WTC11 (cell line): ENCODE results near the gene NFATC1. TPM values are rescaled to one million over a fixed set of nuclear protein-coding genes. Genes with fewer than 3 reads are reported as not detected.
A peak's percentile ranks its signal among the peaks of the same experiment; 100 is the strongest.

ENCODE experiments used
- ATAC-seq: fragments of 200-7000 bp; cut with Tn5 transposase; 2 replicates; pipeline ENCODE4 v1.10.0; 2021; ENCODE audit warnings: mild to moderate bottlenecking, moderate library complexity
- CTCF ChIA-PET: fragments of 300-600 bp; sonication (Branson Sonifier 250); formaldehyde crosslinking; loops from one replicate; lab custom pipeline; 2021; ENCODE audit warnings: antibody characterized with exemption; lab: Charles Lee
- POLR2A ChIA-PET: fragments of 350-600 bp; sonication (Branson Sonifier 250); formaldehyde crosslinking; loops from one replicate; lab custom pipeline; 2021; ENCODE audit warnings: antibody characterized with exemption; lab: Charles Lee
- DNase-seq: peaks from one replicate; pipeline ENCODE4 v3.0.0; 2021; ENCODE audit warnings: low spot score
- H3K27ac Mint-ChIP-seq: 2 replicates; pipeline ENCODE4 v1.8.0; 2021; ENCODE audit warnings: mixed read lengths
- H3K27me3 Mint-ChIP-seq: 2 replicates; pipeline ENCODE4 v1.8.0; 2021; ENCODE audit warnings: low read depth, mild to moderate bottlenecking, moderate library complexity, mixed read lengths
- H3K36me3 Mint-ChIP-seq: 2 replicates; pipeline ENCODE4 v1.8.0; 2021; ENCODE audit warnings: mixed read lengths
- H3K4me1 Mint-ChIP-seq: 2 replicates; pipeline ENCODE4 v1.8.0; 2022; ENCODE audit warnings: mixed read lengths
- H3K4me3 Mint-ChIP-seq: 2 replicates; pipeline ENCODE4 v1.8.0; 2021; ENCODE audit warnings: mild to moderate bottlenecking, moderate library complexity, mixed read lengths
- H3K9me3 Mint-ChIP-seq: 2 replicates; pipeline ENCODE4 v1.8.0; 2021; ENCODE audit warnings: mixed read lengths
- ATF1 ChIP-seq: sonication (generic); formaldehyde crosslinking; IDR thresholded peaks from 2 replicates; pipeline ENCODE4 v1.8.1; 2023; ENCODE audit warnings: mild to moderate bottlenecking, moderate library complexity, missing genetic modification reagents
- MYBL2 ChIP-seq: sonication (generic); formaldehyde crosslinking; IDR thresholded peaks from 2 replicates; pipeline ENCODE4 v1.8.1; 2023; ENCODE audit warnings: mild to moderate bottlenecking, moderate library complexity, missing genetic modification reagents
- NFE2L1 ChIP-seq: sonication (generic); formaldehyde crosslinking; IDR thresholded peaks from 2 replicates; pipeline ENCODE4 v1.8.1; 2023; ENCODE audit warnings: missing genetic modification reagents
- OVOL2 ChIP-seq: fragments of 250-450 bp; sonication (Bioruptor Pico); IDR thresholded peaks from 2 replicates; pipeline ENCODE4 v1.9.0; 2021; ENCODE audit warnings: mild to moderate bottlenecking, borderline replicate concordance
- SMAD4 ChIP-seq: sonication (generic); formaldehyde crosslinking; IDR thresholded peaks from 2 replicates; pipeline ENCODE4 v1.8.0; 2022; ENCODE audit warnings: mild to moderate bottlenecking, missing genetic modification reagents
- TCF7 ChIP-seq: sonication (generic); formaldehyde crosslinking; IDR thresholded peaks from 2 replicates; pipeline ENCODE4 v1.8.0; 2022; ENCODE audit warnings: mild to moderate bottlenecking, low read depth, missing genetic modification reagents, moderate library complexity
- TEAD4 ChIP-seq: sonication (generic); formaldehyde crosslinking; IDR thresholded peaks from 2 replicates; pipeline ENCODE4 v1.8.0; 2022; ENCODE audit warnings: mild to moderate bottlenecking, missing genetic modification reagents
- ZBTB21 ChIP-seq: sonication (generic); formaldehyde crosslinking; IDR thresholded peaks from 2 replicates; pipeline ENCODE4 v1.8.1; 2023; ENCODE audit warnings: mild to moderate bottlenecking, missing genetic modification reagents, borderline replicate concordance
- ZNF138 ChIP-seq: sonication (generic); formaldehyde crosslinking; conservative IDR thresholded peaks from 2 replicates; pipeline ENCODE4 v1.8.1; 2022; ENCODE audit warnings: mild to moderate bottlenecking, moderate library complexity, missing genetic modification reagents
- ZNF219 ChIP-seq: sonication (generic); formaldehyde crosslinking; IDR thresholded peaks from 2 replicates; pipeline ENCODE4 v1.8.0; 2023; ENCODE audit warnings: missing genetic modification reagents, mild to moderate bottlenecking, borderline replicate concordance
- total RNA-seq: library from RNA; stranded (reverse); gene quantifications from 3 replicates; pipeline ENCODE4 v1.2.3, GENCODE V29; 2021
- TF ChIP-seq, protein P1 (sequence below): fragments of 250-450 bp; sonication (Bioruptor Pico); conservative IDR thresholded peaks from 2 replicates; pipeline ENCODE4 v1.9.0; 2021; ENCODE audit warnings: mild to moderate bottlenecking
- TF ChIP-seq, protein P2 (sequence below): fragments of 250-450 bp; sonication (Bioruptor Pico); IDR thresholded peaks from 2 replicates; pipeline ENCODE4 v1.9.0; 2021; ENCODE audit warnings: moderate library complexity, mild to moderate bottlenecking, inconsistent platforms, borderline replicate concordance
- TF ChIP-seq, protein P3 (sequence below): sonication (generic); formaldehyde crosslinking; IDR thresholded peaks from 2 replicates; pipeline ENCODE4 v1.8.0; 2022; ENCODE audit warnings: mild to moderate bottlenecking, missing genetic modification reagents
- TF ChIP-seq, protein P4 (sequence below): sonication (generic); formaldehyde crosslinking; IDR thresholded peaks from 2 replicates; pipeline ENCODE4 v1.8.1; 2022; ENCODE audit warnings: low read depth, mild to moderate bottlenecking, moderate library complexity, missing genetic modification reagents, borderline replicate concordance
- TF ChIP-seq, protein P5 (sequence below): sonication (generic); formaldehyde crosslinking; IDR thresholded peaks from 2 replicates; pipeline ENCODE4 v1.8.0; 2022; ENCODE audit warnings: mild to moderate bottlenecking, missing genetic modification reagents
- TF ChIP-seq, protein P6 (sequence below): sonication (generic); formaldehyde crosslinking; IDR thresholded peaks from 2 replicates; pipeline ENCODE4 v1.8.0; 2023; ENCODE audit warnings: mild to moderate bottlenecking, missing genetic modification reagents
- TF ChIP-seq, protein P7 (sequence below): sonication (generic); formaldehyde crosslinking; IDR thresholded peaks from 2 replicates; pipeline ENCODE4 v1.8.1; 2023; ENCODE audit warnings: mild to moderate bottlenecking, missing genetic modification reagents

NFATC1 gene
- total RNA-seq, 1 experiment from 2014 or later = 20.2 TPM

DNA sequence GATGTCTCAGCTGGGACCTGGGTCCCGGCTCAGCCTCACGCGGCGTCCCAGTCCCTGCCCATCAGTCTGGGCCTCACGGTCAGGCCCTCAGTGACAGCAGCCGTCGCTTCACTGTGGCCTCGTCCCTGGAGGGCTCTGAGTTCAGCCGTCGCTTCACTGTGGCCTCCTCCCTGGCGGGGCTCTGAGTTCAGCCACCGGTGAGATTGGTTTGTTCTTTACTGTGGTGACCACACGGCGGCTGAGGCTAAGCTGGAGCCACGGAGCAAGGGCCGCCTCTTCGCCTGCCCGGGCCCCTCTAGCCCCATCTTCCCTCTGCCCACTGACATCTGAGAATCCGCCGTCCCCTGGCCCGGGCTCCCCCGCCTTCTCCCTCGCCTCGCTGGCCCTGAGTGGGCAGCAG lies 51.2 kb downstream of the NFATC1 start:
- CTCF ChIA-PET = no interaction called here
- TF ChIP-seq MYBL2 = no peak
- TF ChIP-seq, protein P1, sequence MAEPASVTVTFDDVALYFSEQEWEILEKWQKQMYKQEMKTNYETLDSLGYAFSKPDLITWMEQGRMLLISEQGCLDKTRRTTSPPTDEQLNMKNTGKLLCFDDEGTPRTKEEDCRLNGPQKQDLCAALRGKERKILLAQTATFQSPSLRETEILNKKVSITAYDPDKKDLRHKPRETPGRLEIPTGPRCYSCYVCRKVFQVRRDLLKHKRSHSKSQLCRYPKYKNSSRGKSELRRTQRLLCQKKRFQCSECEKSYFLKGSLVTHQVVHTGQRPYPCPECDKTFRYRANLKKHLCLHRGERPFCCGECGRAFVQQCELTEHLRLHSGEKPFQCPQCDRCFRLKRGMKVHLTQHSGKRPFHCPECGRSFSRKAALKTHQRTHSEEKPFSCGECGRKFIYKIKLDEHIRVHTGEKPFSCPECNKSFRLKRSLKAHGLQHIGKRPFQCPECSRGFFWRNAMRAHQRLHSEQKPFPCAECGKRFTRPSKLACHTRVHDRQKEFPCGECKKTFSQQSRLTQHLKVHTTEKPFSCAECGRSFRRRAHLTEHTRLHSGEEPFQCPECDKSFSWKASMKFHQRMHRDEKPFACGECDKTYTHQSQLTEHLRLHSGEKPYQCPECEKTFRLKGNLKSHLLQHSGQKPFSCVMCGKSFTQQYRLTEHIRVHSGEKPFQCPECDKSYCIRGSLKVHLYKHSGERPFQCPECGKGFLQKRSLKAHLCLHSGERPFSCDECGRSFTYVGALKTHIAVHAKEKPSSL (CRISPR knock-in tag) = no peak
- no peak for TF ChIP-seq ZBTB21 (CRISPR knock-in tag)
- TF ChIP-seq, protein P2, sequence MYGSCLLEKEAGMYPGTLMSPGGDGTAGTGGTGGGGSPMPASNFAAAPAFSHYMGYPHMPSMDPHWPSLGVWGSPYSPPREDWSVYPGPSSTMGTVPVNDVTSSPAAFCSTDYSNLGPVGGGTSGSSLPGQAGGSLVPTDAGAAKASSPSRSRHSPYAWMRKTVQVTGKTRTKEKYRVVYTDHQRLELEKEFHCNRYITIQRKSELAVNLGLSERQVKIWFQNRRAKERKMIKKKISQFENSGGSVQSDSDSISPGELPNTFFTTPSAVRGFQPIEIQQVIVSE (CRISPR knock-in tag) = no peak
- TF ChIP-seq NFE2L1 (CRISPR knock-in tag) = no peak
- no peak for TF ChIP-seq SMAD4
- TF ChIP-seq, protein P3, sequence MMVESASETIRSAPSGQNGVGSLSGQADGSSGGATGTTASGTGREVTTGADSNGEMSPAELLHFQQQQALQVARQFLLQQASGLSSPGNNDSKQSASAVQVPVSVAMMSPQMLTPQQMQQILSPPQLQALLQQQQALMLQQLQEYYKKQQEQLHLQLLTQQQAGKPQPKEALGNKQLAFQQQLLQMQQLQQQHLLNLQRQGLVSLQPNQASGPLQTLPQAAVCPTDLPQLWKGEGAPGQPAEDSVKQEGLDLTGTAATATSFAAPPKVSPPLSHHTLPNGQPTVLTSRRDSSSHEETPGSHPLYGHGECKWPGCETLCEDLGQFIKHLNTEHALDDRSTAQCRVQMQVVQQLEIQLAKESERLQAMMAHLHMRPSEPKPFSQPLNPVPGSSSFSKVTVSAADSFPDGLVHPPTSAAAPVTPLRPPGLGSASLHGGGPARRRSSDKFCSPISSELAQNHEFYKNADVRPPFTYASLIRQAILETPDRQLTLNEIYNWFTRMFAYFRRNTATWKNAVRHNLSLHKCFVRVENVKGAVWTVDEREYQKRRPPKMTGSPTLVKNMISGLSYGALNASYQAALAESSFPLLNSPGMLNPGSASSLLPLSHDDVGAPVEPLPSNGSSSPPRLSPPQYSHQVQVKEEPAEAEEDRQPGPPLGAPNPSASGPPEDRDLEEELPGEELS = no peak
- TF ChIP-seq, protein P4, sequence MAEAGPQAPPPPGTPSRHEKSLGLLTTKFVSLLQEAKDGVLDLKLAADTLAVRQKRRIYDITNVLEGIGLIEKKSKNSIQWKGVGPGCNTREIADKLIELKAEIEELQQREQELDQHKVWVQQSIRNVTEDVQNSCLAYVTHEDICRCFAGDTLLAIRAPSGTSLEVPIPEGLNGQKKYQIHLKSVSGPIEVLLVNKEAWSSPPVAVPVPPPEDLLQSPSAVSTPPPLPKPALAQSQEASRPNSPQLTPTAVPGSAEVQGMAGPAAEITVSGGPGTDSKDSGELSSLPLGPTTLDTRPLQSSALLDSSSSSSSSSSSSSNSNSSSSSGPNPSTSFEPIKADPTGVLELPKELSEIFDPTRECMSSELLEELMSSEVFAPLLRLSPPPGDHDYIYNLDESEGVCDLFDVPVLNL (CRISPR knock-in tag) = no peak
- TF ChIP-seq, protein P5, sequence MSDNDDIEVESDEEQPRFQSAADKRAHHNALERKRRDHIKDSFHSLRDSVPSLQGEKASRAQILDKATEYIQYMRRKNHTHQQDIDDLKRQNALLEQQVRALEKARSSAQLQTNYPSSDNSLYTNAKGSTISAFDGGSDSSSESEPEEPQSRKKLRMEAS = no peak
- TF ChIP-seq, all 79 proteins: peak for 0
- no peaks in the 10 kb centered on the region for H3K9me3 Mint-ChIP-seq
- no peak for ATAC-seq
- no peak overlapping the region for H3K4me3 Mint-ChIP-seq
- POLR2A ChIA-PET = no interaction called here
- H3K27ac Mint-ChIP-seq = peak overlapping the region; percentile 78
- peaks cover 5% of the 10 kb centered on the region; the same call in 1 of the 2 replicates for H3K36me3 Mint-ChIP-seq
- H3K27me3 Mint-ChIP-seq = no peaks in the 10 kb centered on the region
- H3K4me1 Mint-ChIP-seq = peaks cover 12% of the 10 kb centered on the region
- DNase-seq = no peak

DNA sequence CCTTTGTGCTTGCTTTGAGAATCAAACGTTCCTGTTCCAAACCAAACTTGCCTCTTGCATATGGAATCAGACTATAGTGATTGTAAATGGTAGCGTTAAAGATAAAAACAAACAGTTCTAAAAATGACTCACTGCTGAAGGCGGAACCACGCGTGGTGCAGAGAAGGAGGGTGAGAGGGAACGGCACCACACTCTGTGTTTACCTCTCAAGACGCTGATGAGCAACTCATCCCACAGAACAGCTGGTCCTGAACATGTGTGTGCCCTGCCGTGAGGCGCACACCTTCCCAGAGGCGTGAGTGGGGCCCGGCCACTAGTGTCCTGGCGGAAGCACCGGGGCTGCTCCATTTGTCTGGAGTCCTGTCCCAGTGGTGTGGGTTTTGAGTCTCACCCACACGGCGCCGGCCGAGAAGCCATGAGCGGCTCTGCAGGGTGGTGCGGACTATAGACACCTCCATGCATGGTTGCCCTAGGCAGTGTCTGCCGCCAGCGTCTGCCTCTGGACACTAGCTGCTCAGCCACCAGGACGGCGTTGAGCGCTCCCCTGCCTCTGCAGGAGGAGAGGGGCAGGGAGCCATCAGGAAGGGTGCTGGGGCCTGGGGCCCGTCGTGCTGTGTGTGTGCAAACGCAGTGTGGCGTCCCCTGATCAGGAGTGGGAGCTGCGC lies 52.1 kb downstream of the NFATC1 start:
- H3K4me1 Mint-ChIP-seq = peaks cover 12% of the 10 kb centered on the region
- TF ChIP-seq, protein P6, sequence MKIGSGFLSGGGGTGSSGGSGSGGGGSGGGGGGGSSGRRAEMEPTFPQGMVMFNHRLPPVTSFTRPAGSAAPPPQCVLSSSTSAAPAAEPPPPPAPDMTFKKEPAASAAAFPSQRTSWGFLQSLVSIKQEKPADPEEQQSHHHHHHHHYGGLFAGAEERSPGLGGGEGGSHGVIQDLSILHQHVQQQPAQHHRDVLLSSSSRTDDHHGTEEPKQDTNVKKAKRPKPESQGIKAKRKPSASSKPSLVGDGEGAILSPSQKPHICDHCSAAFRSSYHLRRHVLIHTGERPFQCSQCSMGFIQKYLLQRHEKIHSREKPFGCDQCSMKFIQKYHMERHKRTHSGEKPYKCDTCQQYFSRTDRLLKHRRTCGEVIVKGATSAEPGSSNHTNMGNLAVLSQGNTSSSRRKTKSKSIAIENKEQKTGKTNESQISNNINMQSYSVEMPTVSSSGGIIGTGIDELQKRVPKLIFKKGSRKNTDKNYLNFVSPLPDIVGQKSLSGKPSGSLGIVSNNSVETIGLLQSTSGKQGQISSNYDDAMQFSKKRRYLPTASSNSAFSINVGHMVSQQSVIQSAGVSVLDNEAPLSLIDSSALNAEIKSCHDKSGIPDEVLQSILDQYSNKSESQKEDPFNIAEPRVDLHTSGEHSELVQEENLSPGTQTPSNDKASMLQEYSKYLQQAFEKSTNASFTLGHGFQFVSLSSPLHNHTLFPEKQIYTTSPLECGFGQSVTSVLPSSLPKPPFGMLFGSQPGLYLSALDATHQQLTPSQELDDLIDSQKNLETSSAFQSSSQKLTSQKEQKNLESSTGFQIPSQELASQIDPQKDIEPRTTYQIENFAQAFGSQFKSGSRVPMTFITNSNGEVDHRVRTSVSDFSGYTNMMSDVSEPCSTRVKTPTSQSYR = no peak
- no peak for TF ChIP-seq TEAD4 (CRISPR knock-in tag)
- no peak for TF ChIP-seq NFE2L1 (CRISPR knock-in tag)
- no peak for TF ChIP-seq SMAD4
- no peak for TF ChIP-seq ZNF219
- TF ChIP-seq, protein P7, sequence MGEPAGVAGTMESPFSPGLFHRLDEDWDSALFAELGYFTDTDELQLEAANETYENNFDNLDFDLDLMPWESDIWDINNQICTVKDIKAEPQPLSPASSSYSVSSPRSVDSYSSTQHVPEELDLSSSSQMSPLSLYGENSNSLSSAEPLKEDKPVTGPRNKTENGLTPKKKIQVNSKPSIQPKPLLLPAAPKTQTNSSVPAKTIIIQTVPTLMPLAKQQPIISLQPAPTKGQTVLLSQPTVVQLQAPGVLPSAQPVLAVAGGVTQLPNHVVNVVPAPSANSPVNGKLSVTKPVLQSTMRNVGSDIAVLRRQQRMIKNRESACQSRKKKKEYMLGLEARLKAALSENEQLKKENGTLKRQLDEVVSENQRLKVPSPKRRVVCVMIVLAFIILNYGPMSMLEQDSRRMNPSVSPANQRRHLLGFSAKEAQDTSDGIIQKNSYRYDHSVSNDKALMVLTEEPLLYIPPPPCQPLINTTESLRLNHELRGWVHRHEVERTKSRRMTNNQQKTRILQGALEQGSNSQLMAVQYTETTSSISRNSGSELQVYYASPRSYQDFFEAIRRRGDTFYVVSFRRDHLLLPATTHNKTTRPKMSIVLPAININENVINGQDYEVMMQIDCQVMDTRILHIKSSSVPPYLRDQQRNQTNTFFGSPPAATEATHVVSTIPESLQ (CRISPR knock-in tag) = no peak
- TF ChIP-seq, protein P2 (CRISPR knock-in tag) = no peak
- no peak for TF ChIP-seq ZNF138 (CRISPR knock-in tag)
- no peak for TF ChIP-seq ATF1 (CRISPR knock-in tag)
- no peak for TF ChIP-seq OVOL2
- TF ChIP-seq TCF7 = no peak

More for the DNA sequence above, 52.1 kb downstream of the NFATC1 start:
- ATAC-seq (no peak), DNase-seq (no peak)
- Mint-ChIP-seq H3K27me3 (no peaks in the 10 kb centered on the region), H3K36me3 (peaks cover 5% of the 10 kb centered on the region; the same call in 1 of the 2 replicates), H3K4me3 (no peak overlapping the region), H3K9me3 (no peaks in the 10 kb centered on the region), H3K27ac (peak overlapping the region; percentile 67)
- ChIA-PET CTCF (no interaction called here), POLR2A (no interaction called here)
